Fibroblast of gingiva (primary cell): Measurements from ENCODE around the gene KLHL29.

ENCODE experiments used
- DNase-seq: peaks from one replicate; pipeline ENCODE4 v3.0.0-alpha.2; 2011; ENCODE audit warnings: low read depth

KLHL29 gene

GRCh38 chr2:23532391-23533337, 147.7 kb downstream of the KLHL29 start:
- DNase-seq, result no peak

- DNase-seq, result no peak
These were observed 148.3 kb downstream of the KLHL29 start for GRCh38 chr2:23533338-23533695.

- DNase-seq, result no peak
These were observed 149.8 kb downstream of the KLHL29 start for GRCh38 chr2:23534771-23535170.

- DNase-seq, result no peak
These were observed 151.3 kb downstream of the KLHL29 start for GRCh38 chr2:23536326-23536725.

GRCh38 chr2:23537991-23538390, 153.0 kb downstream of the KLHL29 start:
- peak; percentile 17 for DNase-seq

GRCh38 chr2:23538566-23538965, 153.6 kb downstream of the KLHL29 start:
- no peak for DNase-seq

GRCh38 chr2:23540804-23541360, 155.9 kb downstream of the KLHL29 start:
- no peak for DNase-seq

- peak; percentile 38 for DNase-seq
These were observed 156.7 kb downstream of the KLHL29 start for GRCh38 chr2:23541503-23542229.

GRCh38 chr2:23542230-23542789, 157.3 kb downstream of the KLHL29 start:
- no peak for DNase-seq

- DNase-seq, result no peak
These were observed 158.3 kb downstream of the KLHL29 start for GRCh38 chr2:23543302-23543701.

GRCh38 chr2:23543728-23544127, 158.7 kb downstream of the KLHL29 start:
- DNase-seq, result no peak

GRCh38 chr2:23544589-23545295, 159.8 kb downstream of the KLHL29 start:
- DNase-seq, result no peak

- no peak for DNase-seq
These were observed 160.4 kb downstream of the KLHL29 start for GRCh38 chr2:23545396-23545795.

GRCh38 chr2:23545811-23546210, 160.8 kb downstream of the KLHL29 start:
- no peak for DNase-seq

- no peak for DNase-seq
These were observed 161.9 kb downstream of the KLHL29 start for GRCh38 chr2:23546913-23547312.

GRCh38 chr2:23547725-23548124, 162.7 kb downstream of the KLHL29 start:
- no peak for DNase-seq

GRCh38 chr2:23548143-23548769, 163.3 kb downstream of the KLHL29 start:
- DNase-seq, result no peak

GRCh38 chr2:23549051-23549450, 164.1 kb downstream of the KLHL29 start:
- peak; percentile 46 for DNase-seq

- DNase-seq, result no peak
These were observed 165.0 kb downstream of the KLHL29 start for GRCh38 chr2:23549821-23550530.

GRCh38 chr2:23550553-23550952, 165.6 kb downstream of the KLHL29 start:
- DNase-seq, result no peak

- DNase-seq, result no peak
These were observed 166.9 kb downstream of the KLHL29 start for GRCh38 chr2:23551875-23552274.
